ENCODE data around the gene KRT73.

DNA sequence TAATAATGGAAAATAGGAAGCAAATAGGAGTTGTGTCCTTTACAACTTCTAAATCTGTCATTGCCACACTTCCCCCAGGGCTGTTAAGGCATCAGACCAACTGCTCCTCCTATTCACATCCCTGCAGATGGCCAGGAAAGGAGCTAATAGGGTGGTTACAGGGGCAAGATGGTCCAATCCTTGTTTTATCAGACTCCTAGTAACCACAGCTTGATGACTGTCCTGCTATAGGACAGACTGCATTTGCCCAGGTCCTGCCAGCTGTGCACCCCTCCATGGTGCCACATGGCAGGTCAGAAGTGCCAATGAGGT, 44.5 kb upstream of the KRT73 start:
- TF ChIP-seq, protein P1, sequence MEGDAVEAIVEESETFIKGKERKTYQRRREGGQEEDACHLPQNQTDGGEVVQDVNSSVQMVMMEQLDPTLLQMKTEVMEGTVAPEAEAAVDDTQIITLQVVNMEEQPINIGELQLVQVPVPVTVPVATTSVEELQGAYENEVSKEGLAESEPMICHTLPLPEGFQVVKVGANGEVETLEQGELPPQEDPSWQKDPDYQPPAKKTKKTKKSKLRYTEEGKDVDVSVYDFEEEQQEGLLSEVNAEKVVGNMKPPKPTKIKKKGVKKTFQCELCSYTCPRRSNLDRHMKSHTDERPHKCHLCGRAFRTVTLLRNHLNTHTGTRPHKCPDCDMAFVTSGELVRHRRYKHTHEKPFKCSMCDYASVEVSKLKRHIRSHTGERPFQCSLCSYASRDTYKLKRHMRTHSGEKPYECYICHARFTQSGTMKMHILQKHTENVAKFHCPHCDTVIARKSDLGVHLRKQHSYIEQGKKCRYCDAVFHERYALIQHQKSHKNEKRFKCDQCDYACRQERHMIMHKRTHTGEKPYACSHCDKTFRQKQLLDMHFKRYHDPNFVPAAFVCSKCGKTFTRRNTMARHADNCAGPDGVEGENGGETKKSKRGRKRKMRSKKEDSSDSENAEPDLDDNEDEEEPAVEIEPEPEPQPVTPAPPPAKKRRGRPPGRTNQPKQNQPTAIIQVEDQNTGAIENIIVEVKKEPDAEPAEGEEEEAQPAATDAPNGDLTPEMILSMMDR (IDR thresholded peaks at IDR 0.05) = no peak
- TF ChIP-seq EP300 (IDR thresholded peaks at IDR 0.05) = no peak
- no peak for TF ChIP-seq POLR2A (IDR thresholded peaks at IDR 0.05)
- no peak for TF ChIP-seq POLR2AphosphoS5 (IDR thresholded peaks at IDR 0.05)
